Pulmonary artery endothelial cell (primary cell): ENCODE data around the gene TMEM54. TPM values are rescaled to one million over a fixed set of nuclear protein-coding genes. Genes with fewer than 3 reads are reported as not detected.
"Not testable (repeated sequence)": the region's sequence is repeated elsewhere in the genome, so short reads cannot be mapped to it uniquely, and the experiment has no call there.

ENCODE experiments used
- DNase-seq: peaks from one replicate; pipeline ENCODE4 v3.0.0-alpha.2; 2011; ENCODE audit warnings: low read depth, low spot score
- total RNA-seq: library from RNA; depleted of rRNA; stranded (reverse); fragments of >200 nt; gene quantifications from 2 replicates; pipeline ENCODE4 v1.2.3, GENCODE V29; 2014

Gene TMEM54
- total RNA-seq, 1 donor from 2014 or later, result 53.0 TPM

DNA sequence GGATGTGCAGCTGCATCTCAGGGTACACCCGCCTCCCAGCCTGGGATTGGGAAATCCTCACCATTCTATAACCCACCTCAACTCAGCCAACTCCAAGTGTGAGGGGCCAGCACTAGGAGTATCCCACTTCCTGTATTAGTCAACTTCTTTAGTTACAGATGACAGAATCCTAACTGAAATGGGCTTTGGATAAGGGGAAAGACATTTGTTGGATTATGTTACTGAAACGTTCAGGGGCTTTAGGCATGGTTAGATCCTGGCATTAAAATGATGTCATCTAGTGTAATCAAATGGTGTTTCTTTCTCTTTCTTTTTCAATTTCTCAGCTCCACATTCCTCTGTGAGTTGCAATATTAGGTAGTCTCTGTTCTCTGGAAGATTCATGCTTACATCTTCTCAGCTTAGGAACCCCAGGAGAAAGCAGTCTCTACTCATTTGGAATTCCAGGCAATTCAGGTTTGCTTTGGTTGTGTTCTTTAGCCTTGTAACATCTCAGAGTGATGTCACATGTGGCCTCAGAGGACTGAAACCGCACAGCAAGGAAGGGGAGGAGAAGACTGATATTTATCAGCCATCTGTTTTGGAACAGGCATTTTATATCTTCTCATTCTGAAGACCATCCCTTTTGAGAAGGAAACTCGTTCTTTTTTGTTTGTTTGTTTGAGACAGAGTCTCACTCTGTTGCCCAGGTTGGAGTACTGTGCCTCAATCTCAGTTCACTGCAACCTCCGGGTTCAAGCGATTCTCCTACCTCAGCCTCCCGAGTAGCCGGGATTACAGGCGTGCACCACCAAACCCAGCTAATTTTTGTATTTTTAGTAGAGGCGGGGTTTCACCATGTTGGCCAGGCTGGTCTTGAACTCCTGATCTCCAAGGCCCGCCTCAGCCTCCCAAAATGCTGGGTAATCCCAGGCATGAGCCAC is 18.9 kb upstream of the TMEM54 start:
- DNase-seq, result no peak

DNA sequence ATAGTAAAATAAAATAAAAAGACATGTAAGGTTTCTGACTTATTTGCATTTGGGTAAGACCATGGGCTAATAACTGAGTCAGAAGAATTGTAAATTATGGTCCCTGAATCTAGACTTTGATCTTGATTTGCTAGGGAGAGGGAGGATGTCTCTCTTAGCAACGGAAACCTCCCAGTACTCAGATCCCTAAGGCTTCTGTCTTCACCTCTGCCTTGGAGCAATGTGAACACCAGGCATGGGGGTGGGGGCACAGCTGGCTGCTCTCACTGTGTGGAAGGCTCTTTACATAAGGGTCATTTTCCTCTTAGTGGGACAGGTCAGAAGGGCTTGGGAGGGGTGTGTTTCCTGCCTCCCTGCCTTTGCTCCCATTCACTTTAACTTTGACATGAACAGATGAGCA is 17.0 kb upstream of the TMEM54 start:
- DNase-seq, result no peak

DNA sequence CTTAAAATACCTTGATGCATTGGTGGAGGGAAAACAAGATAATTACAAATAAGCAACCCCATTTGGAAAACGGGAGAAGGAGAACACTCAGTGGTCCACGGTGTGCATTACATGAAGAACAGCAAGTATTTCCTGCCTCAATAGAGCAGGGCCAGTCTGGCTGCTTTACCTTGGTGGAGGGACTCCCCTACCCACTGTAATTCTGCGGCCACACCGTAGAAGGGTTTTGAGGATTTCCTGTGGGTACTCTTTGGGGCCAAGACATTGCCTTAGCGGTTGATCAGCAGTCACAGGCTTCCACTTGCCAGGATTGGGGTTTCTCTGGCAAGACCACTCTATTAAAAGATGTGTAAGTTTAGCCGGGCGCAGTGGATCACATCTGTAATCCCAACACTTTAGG is 16.3 kb upstream of the TMEM54 start:
- no peak for DNase-seq

DNA sequence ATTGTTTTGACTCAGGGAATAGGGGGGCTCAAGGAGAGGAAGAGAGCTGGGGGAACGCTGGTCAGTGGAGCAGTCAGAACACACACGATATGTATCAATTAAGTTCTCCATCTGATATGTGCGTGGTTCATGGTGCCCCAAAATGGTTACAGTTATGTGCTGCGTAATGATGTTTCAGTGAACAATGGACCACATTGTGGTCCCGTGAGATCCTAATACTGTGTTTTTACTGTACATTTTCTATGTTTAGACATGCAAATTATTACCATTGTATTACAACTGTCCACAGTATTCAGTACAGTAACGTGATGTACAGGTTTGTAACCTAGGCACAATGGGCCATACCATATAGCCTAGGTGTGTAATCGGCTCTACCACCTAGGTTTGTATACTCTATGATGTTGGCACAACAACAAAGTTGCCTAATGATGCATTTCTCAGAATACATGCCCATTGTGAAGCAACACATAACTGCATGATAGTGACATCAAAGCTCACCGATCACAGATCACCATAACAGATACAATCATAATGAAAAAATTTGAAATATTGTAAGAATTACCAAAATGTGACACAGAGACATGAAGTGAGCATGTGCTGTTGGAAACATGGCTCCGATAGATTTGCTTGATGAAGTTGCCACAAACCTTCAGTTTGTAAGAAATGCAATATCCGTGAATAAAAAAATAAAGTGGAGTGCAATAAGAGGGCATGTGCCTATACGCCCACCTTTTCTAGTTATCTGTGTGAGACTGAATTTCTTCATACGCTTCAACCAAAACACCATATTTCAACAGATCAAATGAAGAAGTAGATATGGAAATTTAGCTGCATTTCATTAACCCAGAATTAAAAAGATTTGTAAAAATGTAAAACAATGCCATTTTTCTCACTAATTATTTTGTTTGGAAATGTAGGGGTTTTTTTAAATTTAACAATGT is 14.8 kb upstream of the TMEM54 start:
- no peak for DNase-seq

DNA sequence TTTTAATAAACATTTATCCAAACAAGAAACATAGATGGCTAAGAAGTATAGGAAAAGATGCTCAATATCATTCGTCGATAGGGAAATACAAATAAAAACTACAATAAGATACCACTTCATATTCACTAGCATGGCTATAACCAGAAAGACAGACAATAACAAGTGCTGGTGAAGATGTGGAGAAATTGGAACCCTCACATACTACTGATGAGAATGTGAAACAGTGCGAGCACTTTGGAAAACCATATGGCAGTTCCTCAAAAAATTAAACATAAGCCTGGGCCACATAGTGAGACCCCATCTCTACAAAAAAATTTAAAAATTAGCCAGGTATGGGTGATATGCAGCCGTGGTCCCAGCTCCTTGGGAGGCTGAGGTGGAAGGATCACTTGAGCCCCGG is 9.1 kb upstream of the TMEM54 start:
- no peak for DNase-seq

DNA sequence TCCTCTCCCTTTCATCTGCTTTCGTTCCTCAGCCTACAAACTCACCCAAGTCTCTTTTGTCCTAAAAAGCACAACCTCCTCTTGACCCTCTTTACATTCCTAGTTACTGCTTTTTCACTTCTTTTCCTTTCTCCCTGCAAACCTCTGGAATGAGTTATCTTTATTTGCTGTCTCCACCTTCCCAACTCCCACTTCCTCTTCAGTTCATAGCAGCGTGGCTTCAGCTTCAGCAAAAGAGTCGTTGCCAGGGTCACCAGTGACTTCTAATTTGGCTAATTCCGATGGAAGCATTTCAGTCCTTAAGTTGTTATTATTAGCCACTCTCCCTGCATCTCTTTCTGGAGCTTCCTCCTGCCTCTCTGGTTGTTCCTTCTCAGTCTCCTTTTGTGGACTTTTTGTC is 6.2 kb upstream of the TMEM54 start:
- no peak for DNase-seq

DNA sequence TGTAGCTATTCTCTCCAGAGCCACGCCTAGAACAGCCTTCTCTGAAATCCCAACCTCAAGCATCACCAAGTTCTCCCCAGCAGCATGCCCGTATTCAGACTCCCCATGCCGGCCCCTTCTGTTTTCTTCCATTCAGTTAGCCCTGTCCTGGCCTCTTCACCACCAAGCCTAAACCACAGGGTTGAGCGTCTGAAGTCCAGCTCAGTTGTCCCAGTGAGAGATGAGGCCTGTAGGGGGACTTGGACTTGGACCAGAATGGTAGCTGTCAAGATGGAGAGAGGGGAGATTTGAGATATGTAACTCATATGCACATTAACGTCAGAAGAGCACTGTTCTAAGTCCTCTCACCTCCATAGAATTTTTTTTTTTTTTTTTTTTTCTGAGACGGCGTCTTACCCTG is 5.5 kb upstream of the TMEM54 start:
- DNase-seq, result no peak

DNA sequence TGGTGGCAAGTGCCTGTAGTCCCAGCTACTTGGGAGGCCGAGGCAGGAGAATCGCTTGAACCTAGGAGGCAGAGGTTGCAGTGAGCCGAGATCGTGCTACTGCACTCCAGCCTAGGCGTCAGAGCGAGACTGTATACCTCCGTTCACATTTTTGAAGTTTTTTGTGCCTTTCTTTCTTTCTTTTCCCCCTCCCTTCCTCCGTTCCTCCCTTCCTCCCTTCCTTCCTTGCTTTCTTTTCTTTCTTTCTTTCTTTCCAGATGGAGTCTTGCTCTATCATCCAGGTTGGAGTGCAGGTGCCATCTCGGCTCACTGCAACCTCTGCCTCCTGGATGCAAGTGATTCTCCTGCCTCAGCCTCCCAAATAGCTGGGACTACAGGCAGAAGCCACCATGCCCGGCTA is 4.4 kb upstream of the TMEM54 start:
- not testable (repeated sequence) for DNase-seq

DNA sequence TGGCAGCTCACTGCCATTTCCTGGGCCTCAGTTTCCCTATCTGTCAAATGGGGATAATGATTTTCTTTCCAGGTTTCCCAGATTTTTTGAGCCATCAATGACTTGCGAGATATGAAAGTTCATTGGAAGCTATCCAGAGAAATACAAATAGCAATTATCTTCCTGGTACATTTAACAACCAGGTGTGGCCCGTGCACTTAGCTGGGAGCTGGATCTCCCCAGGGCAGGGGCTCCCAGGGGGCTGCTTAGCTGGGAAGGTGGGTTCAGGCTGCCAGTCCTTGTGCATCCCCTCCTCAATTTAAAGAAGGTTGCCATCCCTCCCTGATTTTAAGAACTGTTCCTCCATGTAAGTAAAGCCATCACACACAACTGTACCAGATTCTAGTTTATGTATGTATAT is 3.6 kb upstream of the TMEM54 start:
- no peak for DNase-seq

DNA sequence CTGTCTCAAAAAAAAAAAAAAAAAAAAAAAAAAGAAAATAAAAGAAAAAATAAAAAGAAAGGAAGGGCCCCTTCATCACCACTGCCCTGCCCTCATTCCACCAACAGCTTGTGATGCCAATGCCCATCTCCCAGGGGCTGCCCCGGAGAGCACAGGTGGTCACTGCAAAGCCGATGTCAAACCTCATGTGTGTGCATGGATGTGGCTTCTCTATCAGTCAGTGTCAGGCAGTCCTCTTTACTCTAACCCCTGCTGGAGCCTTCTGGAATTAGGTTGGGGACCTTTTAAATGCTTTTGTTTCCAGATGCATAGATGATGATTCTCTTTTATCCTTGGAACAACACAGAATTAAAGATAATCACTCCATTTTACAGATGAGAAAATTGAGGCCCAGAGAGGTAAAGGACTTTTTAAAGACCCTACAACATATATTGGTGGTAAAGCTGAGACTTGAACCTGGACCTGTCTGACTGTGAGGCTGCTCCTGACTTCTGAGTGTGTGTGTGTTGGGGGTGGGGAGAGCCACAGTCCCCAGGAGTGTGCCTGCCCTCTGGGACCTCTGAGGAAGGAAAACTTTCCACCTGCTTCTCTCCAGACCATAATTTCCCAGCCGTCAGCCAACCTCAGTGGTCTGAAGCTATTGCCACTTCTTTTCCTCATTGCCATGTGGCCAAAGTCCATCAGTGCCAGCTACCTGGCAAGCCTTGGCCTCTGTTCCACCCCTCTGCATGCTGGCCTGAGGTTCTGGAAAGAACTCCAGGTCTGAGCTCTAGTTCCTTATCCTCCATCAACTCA is 3.0 kb upstream of the TMEM54 start:
- no peak for DNase-seq

DNA sequence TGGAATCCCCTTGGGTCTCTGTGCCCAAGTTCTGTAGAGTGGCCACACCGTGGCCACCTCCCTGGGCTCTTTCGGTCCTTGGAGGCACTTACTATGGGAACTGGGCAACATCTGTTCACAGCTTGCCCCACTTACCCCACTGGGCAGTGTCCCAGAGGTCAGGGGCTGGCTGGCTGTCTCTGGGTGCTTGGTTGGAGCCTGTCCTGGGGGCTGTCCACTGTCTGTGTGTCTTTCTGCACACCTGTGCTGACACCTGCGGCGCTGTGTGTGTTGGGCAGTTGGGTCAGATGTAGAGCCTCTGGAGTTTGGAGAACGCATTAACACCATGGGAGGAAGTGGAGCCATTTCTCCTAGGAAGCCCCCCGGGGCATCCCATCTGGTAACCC is 1.3 kb upstream of the TMEM54 start:
- DNase-seq, result no peak

DNA sequence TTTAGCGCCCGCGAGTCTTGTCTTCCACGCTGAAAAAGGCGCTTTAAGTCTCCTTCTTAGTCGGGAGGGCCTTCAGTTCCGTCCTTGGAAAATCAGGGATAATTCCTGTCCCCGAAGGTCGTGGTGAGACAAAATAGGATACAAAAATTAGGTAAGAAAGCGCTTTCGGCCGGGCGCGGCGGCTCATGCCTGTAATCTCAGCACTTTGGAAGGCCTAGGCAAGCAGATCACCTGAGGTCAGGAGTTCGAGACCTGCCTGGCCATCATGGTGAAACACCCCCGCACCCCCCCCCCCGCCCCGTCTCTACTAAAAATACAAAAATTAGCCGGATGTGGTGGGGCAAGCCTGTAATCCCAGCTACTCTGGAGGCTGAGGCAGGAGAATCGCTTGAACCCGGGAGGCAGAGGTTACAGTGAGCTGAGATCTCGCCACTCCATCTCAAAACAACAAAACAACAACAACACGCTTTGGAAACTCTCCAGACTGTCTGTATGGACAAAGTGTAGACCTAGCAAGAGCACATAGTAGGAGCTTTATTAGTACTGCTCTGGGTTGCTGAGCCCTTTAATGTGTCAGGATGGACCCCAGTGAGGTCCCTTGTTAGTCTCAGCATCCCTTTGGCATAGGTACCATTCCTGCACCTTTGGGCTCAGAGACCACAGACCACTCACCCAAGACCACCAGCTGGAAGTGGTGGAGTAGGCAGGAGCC is 790 bp upstream of the TMEM54 start:
- no peak for DNase-seq

DNA sequence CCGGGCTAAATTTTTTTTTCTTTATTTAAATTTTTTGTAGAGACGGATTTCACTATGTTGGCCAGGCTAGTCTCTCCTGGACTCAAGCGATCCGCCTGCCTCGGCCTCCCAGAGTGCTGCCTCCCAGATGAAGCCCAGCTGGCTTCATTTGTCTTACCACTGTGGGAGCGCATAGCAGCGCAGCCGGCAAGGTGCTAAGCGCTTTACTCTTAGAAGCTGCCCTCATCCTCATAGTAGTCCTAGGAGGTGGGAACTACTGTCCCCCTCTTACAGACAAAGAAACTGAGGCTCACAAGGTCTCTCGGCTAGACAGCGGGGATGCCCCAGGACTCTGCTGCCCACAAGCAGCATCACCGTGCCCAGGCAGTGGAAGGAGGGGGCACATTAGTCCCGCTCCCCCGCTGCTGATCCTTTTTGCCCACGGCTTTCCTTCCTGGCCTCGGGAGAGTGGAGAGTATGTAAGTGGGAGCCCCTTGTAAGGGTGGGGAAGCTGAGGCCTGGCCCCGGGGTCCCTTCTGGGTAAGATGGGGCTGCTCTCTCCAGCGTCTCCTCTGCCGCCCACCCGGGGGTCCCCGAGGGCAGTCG is 726 bp downstream of the TMEM54 start:
- DNase-seq, result no peak

DNA sequence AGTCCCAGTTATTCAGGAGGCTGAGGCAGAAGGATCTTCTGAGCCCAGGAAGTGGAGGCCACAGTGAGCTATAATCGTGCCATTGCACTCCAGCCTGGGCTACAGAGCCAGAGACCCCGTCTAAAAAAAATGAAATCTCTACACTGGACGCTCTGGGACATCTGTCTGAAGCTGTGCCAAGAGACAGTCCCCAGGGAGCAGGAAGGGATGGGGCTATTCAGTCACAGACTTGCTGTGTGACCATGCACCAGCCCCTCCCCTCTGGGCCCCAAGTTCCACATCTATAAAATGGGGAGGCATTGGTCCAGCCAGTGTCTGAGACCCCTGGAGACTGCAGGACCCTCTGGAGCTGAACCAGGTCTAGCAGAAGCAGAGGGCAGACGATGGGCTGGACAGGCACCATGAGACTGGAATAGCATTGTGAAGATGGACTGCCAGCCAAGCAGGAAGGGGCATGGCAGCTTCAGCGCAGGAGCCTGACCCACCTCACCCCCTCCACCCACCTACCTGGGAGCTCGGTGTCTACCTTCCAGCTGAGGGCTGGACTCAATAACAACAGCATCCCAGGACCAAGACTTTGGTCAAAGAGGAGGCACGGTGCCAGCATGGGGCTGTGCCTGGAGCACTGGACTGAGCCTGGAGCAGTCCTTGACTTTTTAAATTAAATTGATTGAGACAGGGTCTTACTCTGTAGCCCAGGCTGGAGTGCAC is 1.4 kb downstream of the TMEM54 start:
- DNase-seq, result no peak

DNA sequence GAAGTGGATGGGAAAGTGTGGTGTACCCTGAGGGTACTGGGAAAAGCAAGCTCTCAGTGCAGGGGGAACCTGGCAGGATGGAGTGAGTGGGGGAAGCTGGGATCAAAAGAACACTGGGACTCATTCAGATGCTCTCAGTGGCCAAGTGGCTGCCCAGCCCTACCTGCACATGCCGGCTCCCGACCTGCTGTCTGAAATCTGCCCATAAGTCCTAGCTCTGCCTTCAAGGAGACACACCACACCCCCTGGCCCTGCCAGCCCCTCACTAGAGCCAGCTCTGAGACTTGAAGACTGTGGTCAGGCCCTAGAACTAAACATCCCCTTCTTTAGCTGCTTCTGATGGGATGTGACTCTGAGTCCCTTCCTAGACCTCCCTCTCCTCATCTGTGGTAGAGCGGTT is 2.2 kb downstream of the TMEM54 start:
- DNase-seq, result no peak

DNA sequence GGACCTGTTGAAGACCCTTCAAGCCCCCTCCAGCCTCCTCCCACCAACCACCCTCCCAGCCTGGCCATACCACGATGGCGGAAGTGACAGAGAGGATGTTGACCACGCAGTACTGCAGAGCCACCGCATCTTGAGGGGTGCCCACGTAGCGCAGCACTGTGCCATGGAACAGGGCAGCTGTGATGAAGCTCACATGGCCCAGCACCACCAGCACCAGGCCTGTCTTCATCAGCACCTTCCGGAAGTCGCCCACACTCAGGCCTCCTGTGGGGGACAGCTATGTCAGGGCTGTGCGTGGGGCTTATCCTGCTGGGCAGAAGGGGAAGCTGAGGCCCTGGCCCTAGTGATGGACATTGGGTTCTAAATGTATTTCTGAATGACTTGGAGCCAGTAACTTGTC is 3.1 kb downstream of the TMEM54 start:
- DNase-seq, result no peak

DNA sequence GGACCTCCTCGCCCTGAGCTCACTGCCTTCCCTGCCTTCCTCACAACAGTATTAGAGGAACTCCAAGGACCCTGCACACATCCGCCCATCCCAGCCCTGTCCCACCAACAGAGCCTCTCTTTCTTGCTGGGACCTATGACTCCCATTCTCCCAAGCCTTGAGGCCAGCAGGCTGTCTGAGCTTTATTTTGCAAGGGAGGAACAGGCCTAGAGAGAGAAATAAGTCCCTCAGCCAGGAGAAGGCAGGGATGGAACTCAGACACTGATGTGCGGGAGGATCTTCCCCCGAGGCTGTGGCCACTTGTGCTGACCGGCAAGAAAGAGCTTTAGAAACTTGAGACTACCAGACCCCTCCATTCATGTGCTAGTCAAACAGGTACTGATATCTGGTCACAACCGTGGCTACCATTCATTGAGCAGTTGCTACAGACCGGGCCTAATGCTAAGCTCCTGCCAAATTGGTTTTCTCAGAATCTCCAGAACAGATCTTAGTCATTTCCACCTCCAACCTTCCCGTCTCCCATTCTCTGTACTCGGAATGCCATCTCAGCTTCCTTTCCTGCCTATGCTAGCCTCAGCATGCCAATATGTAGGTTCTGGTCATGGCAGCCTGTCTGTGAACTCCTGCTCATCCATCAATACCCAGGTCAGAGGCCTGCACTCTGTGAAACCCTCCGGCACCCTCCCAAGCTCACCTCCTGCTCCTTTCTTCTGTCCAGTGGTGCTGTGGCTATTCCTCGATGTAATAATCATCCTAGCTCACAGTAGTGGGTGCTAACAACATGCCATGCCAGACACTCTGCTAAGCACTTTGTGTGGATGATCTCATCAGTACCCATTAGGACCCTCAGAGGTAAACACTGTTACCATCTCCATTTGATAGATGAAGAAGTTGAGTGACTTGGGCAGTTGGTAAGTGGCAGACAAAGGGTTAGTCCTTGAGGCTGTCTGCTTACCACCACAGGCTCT is 3.8 kb downstream of the TMEM54 start:
- DNase-seq, result no peak

DNA sequence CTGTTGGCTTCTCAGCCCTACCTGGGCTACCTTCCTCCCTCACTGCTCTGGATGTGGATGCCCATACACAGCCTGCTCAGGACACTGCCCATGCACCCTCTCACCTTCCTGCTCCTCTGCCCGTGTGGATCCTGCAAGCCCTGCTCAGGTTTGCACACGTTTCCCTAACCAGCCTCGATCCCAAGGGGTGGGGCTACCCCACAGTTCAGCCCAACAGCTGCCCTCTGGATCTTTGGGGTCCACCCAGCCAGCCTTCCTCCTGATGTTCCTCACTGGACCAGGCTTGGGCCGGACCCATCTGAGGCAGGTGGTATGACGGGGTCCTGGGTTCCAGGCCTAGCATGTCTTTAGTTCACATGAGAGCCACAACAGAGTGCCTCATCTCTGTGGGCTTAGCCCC is 4.7 kb downstream of the TMEM54 start:
- DNase-seq, result no peak
